GM12873 (cell line): ENCODE results near the gene SMKR1.

Experiments
- TF ChIP-seq, protein P1 (sequence below): IDR thresholded peaks from 2 replicates; pipeline ENCODE4 v1.5.1; 2012; ENCODE audit warnings: low read depth, mild to moderate bottlenecking, moderate library complexity, low read length, control low read depth; ENCODE audit not compliant: insufficient read depth; ENCODE audit errors: missing control alignments

The SMKR1 gene

GRCh38 chr7:129531721-129532120, 29.4 kb downstream of the SMKR1 start:
- TF ChIP-seq, protein P1, sequence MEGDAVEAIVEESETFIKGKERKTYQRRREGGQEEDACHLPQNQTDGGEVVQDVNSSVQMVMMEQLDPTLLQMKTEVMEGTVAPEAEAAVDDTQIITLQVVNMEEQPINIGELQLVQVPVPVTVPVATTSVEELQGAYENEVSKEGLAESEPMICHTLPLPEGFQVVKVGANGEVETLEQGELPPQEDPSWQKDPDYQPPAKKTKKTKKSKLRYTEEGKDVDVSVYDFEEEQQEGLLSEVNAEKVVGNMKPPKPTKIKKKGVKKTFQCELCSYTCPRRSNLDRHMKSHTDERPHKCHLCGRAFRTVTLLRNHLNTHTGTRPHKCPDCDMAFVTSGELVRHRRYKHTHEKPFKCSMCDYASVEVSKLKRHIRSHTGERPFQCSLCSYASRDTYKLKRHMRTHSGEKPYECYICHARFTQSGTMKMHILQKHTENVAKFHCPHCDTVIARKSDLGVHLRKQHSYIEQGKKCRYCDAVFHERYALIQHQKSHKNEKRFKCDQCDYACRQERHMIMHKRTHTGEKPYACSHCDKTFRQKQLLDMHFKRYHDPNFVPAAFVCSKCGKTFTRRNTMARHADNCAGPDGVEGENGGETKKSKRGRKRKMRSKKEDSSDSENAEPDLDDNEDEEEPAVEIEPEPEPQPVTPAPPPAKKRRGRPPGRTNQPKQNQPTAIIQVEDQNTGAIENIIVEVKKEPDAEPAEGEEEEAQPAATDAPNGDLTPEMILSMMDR, result no peak

- TF ChIP-seq, protein P1, result no peak
These were observed 30.0 kb downstream of the SMKR1 start for GRCh38 chr7:129532375-129532774.

- TF ChIP-seq, protein P1, result no peak
These were observed 33.6 kb downstream of the SMKR1 start for GRCh38 chr7:129535896-129536295.

DNA sequence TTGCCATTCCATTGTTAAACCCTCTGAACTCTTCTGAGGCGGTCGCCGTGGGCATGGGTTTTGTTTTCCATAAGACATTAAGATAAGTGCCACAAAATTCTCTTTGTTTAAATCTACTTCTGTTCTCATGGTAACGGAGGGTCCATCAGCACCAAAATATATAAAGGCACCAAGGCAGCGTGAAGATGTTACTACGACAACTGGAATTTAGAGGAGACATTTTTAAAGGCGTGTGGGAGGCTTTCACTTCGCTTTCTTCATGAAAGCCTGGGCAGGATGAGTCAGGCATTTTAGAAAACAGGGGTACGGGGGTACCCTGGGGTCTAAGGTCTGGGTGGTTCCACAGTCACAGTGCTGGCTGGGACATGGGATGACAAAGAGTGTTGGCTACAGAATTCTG, 34.0 kb downstream of the SMKR1 start:
- TF ChIP-seq, protein P1, result no peak

GRCh38 chr7:129538790-129539189, 36.5 kb downstream of the SMKR1 start:
- TF ChIP-seq, protein P1, result no peak

GRCh38 chr7:129540340-129540739, 38.0 kb downstream of the SMKR1 start:
- TF ChIP-seq, protein P1, result no peak

DNA sequence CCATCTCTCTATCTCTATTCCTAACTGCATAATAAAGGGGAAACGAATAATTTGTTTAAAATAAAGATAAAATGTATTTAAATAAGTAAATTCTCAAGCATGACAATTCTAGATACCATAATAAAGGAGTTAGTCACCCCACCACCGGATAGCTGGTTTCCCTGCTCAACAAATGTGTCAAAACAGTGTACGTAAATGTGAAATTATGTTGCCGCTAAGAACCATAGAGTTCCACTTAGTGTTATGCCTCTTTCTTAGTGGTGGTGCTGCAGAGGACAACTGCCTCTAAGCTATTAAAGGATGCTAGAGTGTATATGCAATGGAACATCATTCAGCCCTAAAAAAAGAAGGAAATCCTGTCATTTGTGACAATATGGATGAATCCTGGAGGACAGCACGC, 42.4 kb downstream of the SMKR1 start:
- TF ChIP-seq, protein P1, result no peak
